Stomach (tissue), 9 donors: ENCODE measurements around the gene RRP1. TPM values are rescaled to one million over a fixed set of nuclear protein-coding genes. Genes with fewer than 3 reads are reported as not detected.

Experiments
- DNase-seq, 2 donors: peaks; one replicate each; pipeline versions ENCODE4 v3.0.0 to v3.0.0-alpha.2; 2013 to 2019
- H3K27ac ChIP-seq, 5 donors: fragments of 200-600 bp in 4 of 5; sonication (generic) in 4 of 5; one replicate each; pipeline ENCODE4 v1.5.1; 2013 to 2019; ENCODE audit warnings: mild to moderate bottlenecking in 1 of 5, moderate library complexity in 1 of 5
- H3K27me3 ChIP-seq, 3 donors: fragments of 200-600 bp; sonication (generic); one replicate each; pipeline ENCODE4 v1.5.1; 2017 to 2019; ENCODE audit warnings: mixed run types in 1 of 3
- H3K36me3 ChIP-seq, 4 donors: fragments of 200-600 bp; sonication (generic); 1 replicate in 3 of 4; 2 replicates in 1 of 4; pipeline ENCODE4 v1.5.1; 2016 to 2019
- H3K4me1 ChIP-seq, 4 donors: fragments of 200-600 bp; sonication (generic); one replicate each; pipeline ENCODE4 v1.5.1; 2016 to 2019
- H3K4me3 ChIP-seq, 4 donors: fragments of 200-600 bp; sonication (generic) in 3 of 4; one replicate each; pipeline ENCODE4 v1.5.1; 2016 to 2019; ENCODE audit warnings: mild to moderate bottlenecking in 1 of 4
- H3K9me3 ChIP-seq, 4 donors: fragments of 200-600 bp; sonication (generic); one replicate each; pipeline ENCODE4 v1.5.1; 2016 to 2019
- EP300 ChIP-seq: sonication (generic); formaldehyde crosslinking; IDR thresholded peaks from one replicate; pipeline ENCODE4 v1.6.1; 2017; ENCODE audit warnings: antibody characterized with exemption
- POLR2A ChIP-seq, 4 donors: fragments of 450-650 bp; IDR thresholded peaks; one replicate each; pipeline ENCODE4 v1.6.1; 2016; ENCODE audit warnings: antibody characterized with exemption in 4 of 4, control low read depth in 2 of 4, mild to moderate bottlenecking in 1 of 4, moderate library complexity in 1 of 4
- POLR2AphosphoS5 ChIP-seq, 3 donors: sonication (generic); formaldehyde crosslinking; IDR thresholded peaks; one replicate each; pipeline ENCODE4 v1.6.1; 2016; ENCODE audit warnings: antibody characterized with exemption in 3 of 3
- WGBS, 5 donors: extraction: QIAGEN DNeasy Blood & Tissue Kit in 3 of 5; methylation state at CpG; one replicate each; pipeline versions ENCODE4 v1.1.5 to v1.1.7; 2013 to 2018; 5-methylcytosine and 5-hydroxymethylcytosine counted together
- intact Hi-C: fragments of 100-400 bp; cut with DNase I; formaldehyde crosslinking; loops from one replicate; pipeline ENCODE4 v1.15.1; 2023; ENCODE audit warnings: low total_unique reads
- polyA plus RNA-seq, 3 donors: library from polyadenylated mRNA; stranded (reverse); fragments of 200-250 nt; gene quantifications; one replicate each; pipeline ENCODE4 v1.2.3, GENCODE V29; 2013
- total RNA-seq, 5 donors: library from RNA; depleted of rRNA; stranded (reverse); fragments of >200 nt; gene quantifications; one replicate each; pipeline versions ENCODE4 v1.1.0 to v1.2.3, GENCODE V29; 2014 to 2016
- TF ChIP-seq, protein P1 (sequence below), 7 experiments: fragments of 450-650 bp in 4 of 7; fragments of 200-600 bp in 3 of 7; sonication (generic) in 3 of 7; IDR thresholded peaks; one replicate each; pipeline ENCODE4 v1.5.1; 2016 to 2019; ENCODE audit warnings: antibody characterized with exemption in 7 of 7, control low read depth in 2 of 7, mild to moderate bottlenecking in 1 of 7
- donor health status: healthy with polysubstance abuse.
- donor health status: Bipolar disorder and iron deficiency.
- donor health status: healthy.

The RRP1 gene
- total and polyA plus RNA-seq, 8 donors: 10.6 to 25.6 (median 16.4) TPM

- Histone ChIP-seq H3K36me3 (peaks cover 46 to 97% (median 90%) of the 10 kb centered on the region in 4 donors), H3K4me1 (peaks cover 5 to 22% (median 14%) of the 10 kb centered on the region in 4 donors), H3K4me3 (no peak overlapping the region), H3K27me3 (no peaks in the 10 kb centered on the region), H3K27ac (peak overlapping the region in 4 of 5 donors; percentile 52 to 87 (median 73)), H3K9me3 (no peaks in the 10 kb centered on the region)
- intact Hi-C loops: loop anchor here (10.0 kb wide), 2 partner anchors 63 to 87 kb away; no protein-coding TSS in a partner anchor
- WGBS, 5 donors: 74 to 87% (median 83%) methylated on average over 16 of the region's 16 CpGs
- no peak for TF ChIP-seq POLR2A (IDR thresholded peaks at IDR 0.05)
- no peak for TF ChIP-seq POLR2AphosphoS5 (IDR thresholded peaks at IDR 0.05)
- TF ChIP-seq, protein P1, sequence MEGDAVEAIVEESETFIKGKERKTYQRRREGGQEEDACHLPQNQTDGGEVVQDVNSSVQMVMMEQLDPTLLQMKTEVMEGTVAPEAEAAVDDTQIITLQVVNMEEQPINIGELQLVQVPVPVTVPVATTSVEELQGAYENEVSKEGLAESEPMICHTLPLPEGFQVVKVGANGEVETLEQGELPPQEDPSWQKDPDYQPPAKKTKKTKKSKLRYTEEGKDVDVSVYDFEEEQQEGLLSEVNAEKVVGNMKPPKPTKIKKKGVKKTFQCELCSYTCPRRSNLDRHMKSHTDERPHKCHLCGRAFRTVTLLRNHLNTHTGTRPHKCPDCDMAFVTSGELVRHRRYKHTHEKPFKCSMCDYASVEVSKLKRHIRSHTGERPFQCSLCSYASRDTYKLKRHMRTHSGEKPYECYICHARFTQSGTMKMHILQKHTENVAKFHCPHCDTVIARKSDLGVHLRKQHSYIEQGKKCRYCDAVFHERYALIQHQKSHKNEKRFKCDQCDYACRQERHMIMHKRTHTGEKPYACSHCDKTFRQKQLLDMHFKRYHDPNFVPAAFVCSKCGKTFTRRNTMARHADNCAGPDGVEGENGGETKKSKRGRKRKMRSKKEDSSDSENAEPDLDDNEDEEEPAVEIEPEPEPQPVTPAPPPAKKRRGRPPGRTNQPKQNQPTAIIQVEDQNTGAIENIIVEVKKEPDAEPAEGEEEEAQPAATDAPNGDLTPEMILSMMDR (IDR thresholded peaks at IDR 0.05): no peak
- TF ChIP-seq EP300: no peak
- no peak for DNase-seq
These were observed 31.8 kb upstream of the RRP1 start for GRCh38 chr21:43757601-43758000.

DNA sequence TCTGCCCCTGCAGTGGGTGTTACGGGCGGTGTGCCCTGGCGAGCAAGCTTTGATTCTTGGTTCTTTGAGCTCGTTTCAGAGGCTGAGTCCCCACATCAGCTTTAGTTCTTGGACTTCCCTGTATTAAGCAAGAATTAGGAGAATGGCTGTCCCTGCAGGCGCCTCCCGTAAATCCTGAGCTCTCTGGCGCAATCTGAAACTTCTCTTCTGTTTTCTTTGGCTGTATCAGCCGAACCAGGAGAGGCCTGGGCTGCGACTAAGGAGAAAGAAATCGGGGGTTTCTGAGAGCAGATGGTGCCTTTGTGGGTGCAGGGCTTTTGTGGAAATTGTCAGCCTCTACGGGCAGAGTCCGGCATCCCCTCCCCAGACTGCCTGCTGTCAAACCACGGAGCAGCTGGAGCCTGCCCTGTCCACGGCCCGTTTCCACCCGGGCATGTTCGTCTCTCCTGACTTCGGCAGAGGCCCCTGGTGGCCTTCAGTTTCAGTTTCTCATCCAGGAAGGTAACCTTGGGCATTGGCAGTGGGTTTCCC lies 31.2 kb upstream of the RRP1 start:
- peak overlapping the region in 4 of 5 donors; percentile 52 to 87 (median 73) for H3K27ac ChIP-seq
- H3K36me3 ChIP-seq: peaks cover 45 to 97% (median 89%) of the 10 kb centered on the region in 4 donors
- intact Hi-C loops: loop anchor here (10.0 kb wide), 2 partner anchors 63 to 87 kb away; no protein-coding TSS in a partner anchor
- peaks cover 5 to 22% (median 14%) of the 10 kb centered on the region in 4 donors for H3K4me1 ChIP-seq
- no peaks in the 10 kb centered on the region for H3K27me3 ChIP-seq
- peak in 1 of 2 donors; percentile 55 for DNase-seq
- peak overlapping the region in 3 of 4 donors; percentile 7 to 23 (median 23) for H3K4me3 ChIP-seq
- TF ChIP-seq POLR2AphosphoS5 (IDR thresholded peaks at IDR 0.05): no peak
- 51 to 72% (median 68%) methylated on average over 18 of the region's 18 CpGs for WGBS, 5 donors
- no peaks in the 10 kb centered on the region for H3K9me3 ChIP-seq

GRCh38 chr21:43758811-43759210 lies 30.6 kb upstream of the RRP1 start:
- Histone ChIP-seq H3K4me3 (peak overlapping the region in 2 of 4 donors; percentile 7 to 23), H3K4me1 (peaks cover 5 to 22% (median 14%) of the 10 kb centered on the region in 4 donors), H3K27ac (peak overlapping the region in 4 of 5 donors; percentile 52 to 87 (median 73)), H3K36me3 (peaks cover 39 to 95% (median 86%) of the 10 kb centered on the region in 4 donors), H3K27me3 (no peaks in the 10 kb centered on the region), H3K9me3 (no peaks in the 10 kb centered on the region)
- intact Hi-C loops: loop anchor here (10.0 kb wide), 2 partner anchors 64 to 86 kb away; no protein-coding TSS in a partner anchor
- 71 to 79% (median 76%) methylated on average over 10 of the region's 10 CpGs for whole genome bisulfite sequencing, 5 donors
- DNase-seq: no peak
- no peak for TF ChIP-seq EP300
- no peak for TF ChIP-seq POLR2A (IDR thresholded peaks at IDR 0.05)
- TF ChIP-seq POLR2AphosphoS5 (IDR thresholded peaks at IDR 0.05): no peak
- TF ChIP-seq, protein P1 (IDR thresholded peaks at IDR 0.05): no peak

DNA sequence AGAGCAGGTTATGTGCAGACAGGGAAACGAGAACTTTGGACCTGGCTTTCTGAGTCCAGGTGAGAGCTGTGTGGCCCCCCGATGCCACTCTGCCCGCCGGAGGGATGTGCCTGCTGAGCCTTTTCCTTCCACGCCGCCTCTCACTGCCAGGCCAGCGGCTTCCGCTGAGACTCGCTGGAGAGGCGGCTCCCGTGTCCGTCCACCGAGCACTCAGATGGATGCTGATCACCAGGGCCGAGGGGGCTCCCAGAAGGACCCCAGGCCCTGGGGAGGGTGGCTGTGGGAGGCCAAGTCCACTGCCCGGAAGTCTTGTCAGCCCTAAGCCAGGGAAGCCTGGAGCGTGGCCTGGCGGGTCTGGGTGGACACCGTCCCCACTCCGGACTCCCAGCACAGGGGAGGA lies 29.7 kb upstream of the RRP1 start:
- WGBS, 5 donors: 95 to 98% (median 97%) methylated on average over 18 to 19 of the region's 19 CpGs
- TF ChIP-seq EP300 (no peak), POLR2A (IDR thresholded peaks at IDR 0.05) (no peak), POLR2AphosphoS5 (IDR thresholded peaks at IDR 0.05) (no peak)
- TF ChIP-seq, protein P1 (IDR thresholded peaks at IDR 0.05): no peak
- DNase-seq: no peak
- H3K27me3 ChIP-seq: no peaks in the 10 kb centered on the region
- H3K4me3 ChIP-seq: no peak overlapping the region
- H3K27ac ChIP-seq: peak overlapping the region in 4 of 5 donors; percentile 52 to 87 (median 73)
- peaks cover 5 to 22% (median 14%) of the 10 kb centered on the region in 4 donors for H3K4me1 ChIP-seq
- no peaks in the 10 kb centered on the region for H3K9me3 ChIP-seq
- intact Hi-C loops: loop anchor here (10.0 kb wide), 2 partner anchors 65 to 85 kb away; no protein-coding TSS in a partner anchor
- peaks cover 32 to 86% (median 78%) of the 10 kb centered on the region in 4 donors for H3K36me3 ChIP-seq
